Stimulated activated CD8-positive, alpha-beta memory T cell treated with anti-CD3 and anti-CD28 coated beads, Interleukin-15, amount 100 ng/mL, for 1 hour (primary cell): Measurements from ENCODE around the gene RGS1.
A peak's percentile ranks its signal among the peaks of the same experiment; 100 is the strongest.

ENCODE experiments used
- DNase-seq: peaks from one replicate; pipeline ENCODE4 v3.0.0-alpha.2; 2020; ENCODE audit warnings: low read depth

RGS1 gene

GRCh38 chr1:192581131-192581927 lies 5.8 kb downstream of the RGS1 start:
- no peak for DNase-seq

GRCh38 chr1:192584866-192585265 lies 9.3 kb downstream of the RGS1 start:
- no peak for DNase-seq

GRCh38 chr1:192587386-192588266 lies 12.1 kb downstream of the RGS1 start:
- no peak for DNase-seq

- no peak for DNase-seq
Observed at GRCh38 chr1:192588546-192588945, 13.0 kb downstream of the RGS1 start.

- no peak for DNase-seq
Observed at GRCh38 chr1:192589813-192590212, 14.2 kb downstream of the RGS1 start.

GRCh38 chr1:192592517-192592916 lies 16.9 kb downstream of the RGS1 start:
- no peak for DNase-seq

GRCh38 chr1:192592981-192593708 lies 17.6 kb downstream of the RGS1 start:
- no peak for DNase-seq

- DNase-seq: no peak
Observed at GRCh38 chr1:192595299-192595698, 19.7 kb downstream of the RGS1 start.

- DNase-seq: no peak
Observed at GRCh38 chr1:192598589-192598988, 23.0 kb downstream of the RGS1 start.

GRCh38 chr1:192600275-192600674 lies 24.7 kb downstream of the RGS1 start:
- no peak for DNase-seq

GRCh38 chr1:192601143-192601542 lies 25.6 kb downstream of the RGS1 start:
- DNase-seq: no peak

GRCh38 chr1:192601567-192601966 lies 26.0 kb downstream of the RGS1 start:
- DNase-seq: no peak

GRCh38 chr1:192602757-192603156 lies 27.2 kb downstream of the RGS1 start:
- DNase-seq: no peak

GRCh38 chr1:192603218-192603787 lies 27.7 kb downstream of the RGS1 start:
- DNase-seq: no peak

GRCh38 chr1:192604979-192605620 lies 29.5 kb downstream of the RGS1 start:
- DNase-seq: no peak

- DNase-seq: no peak
Observed at GRCh38 chr1:192608671-192609070, 33.1 kb downstream of the RGS1 start.

- peak; percentile 13 for DNase-seq
Observed at GRCh38 chr1:192609110-192610079, 33.8 kb downstream of the RGS1 start.

- DNase-seq: no peak
Observed at GRCh38 chr1:192610112-192610889, 34.7 kb downstream of the RGS1 start.

- no peak for DNase-seq
Observed at GRCh38 chr1:192615055-192615454, 39.5 kb downstream of the RGS1 start.
